Mesodermal cell (in vitro differentiated cells): ENCODE measurements around the gene SBNO2.
"Not testable (repeated sequence)": the region's sequence is repeated elsewhere in the genome, so short reads cannot be mapped to it uniquely, and the experiment has no call there.

Experiments used
- H3K27ac ChIP-seq: 2 replicates; pipeline ENCODE4 v1.7.0; 2013; ENCODE audit warnings: mild to moderate bottlenecking, low read depth, low read length, moderate library complexity; ENCODE audit not compliant: severe bottlenecking
- H3K36me3 ChIP-seq: 2 replicates; pipeline ENCODE4 v1.7.1; 2013; ENCODE audit warnings: mild to moderate bottlenecking, low read length, moderate library complexity; ENCODE audit not compliant: control insufficient read depth, insufficient read depth
- H3K4me1 ChIP-seq: one replicate; pipeline ENCODE4 v1.7.1; 2013; ENCODE audit warnings: mild to moderate bottlenecking, low read length; ENCODE audit not compliant: insufficient read depth, control insufficient read depth, poor library complexity, severe bottlenecking
- H3K4me3 ChIP-seq: 2 replicates; pipeline ENCODE4 v1.7.0; 2013; ENCODE audit warnings: low read length, control low read depth, mild to moderate bottlenecking; ENCODE audit not compliant: insufficient read depth, poor library complexity, severe bottlenecking; ENCODE audit errors: extremely low read depth
- H3K9me3 ChIP-seq: 2 replicates; pipeline ENCODE4 v1.7.1; 2013; ENCODE audit warnings: mild to moderate bottlenecking, low read length, moderate library complexity; ENCODE audit not compliant: control insufficient read depth
- WGBS, 2 experiments: methylation state at CpG; one replicate each; pipeline ENCODE4 v1.1.5; 2013; ENCODE audit warnings: missing lambda C conversion rate in 2 of 2; ENCODE audit not compliant: insufficient coverage in 2 of 2; 5-methylcytosine and 5-hydroxymethylcytosine counted together

Gene SBNO2

DNA sequence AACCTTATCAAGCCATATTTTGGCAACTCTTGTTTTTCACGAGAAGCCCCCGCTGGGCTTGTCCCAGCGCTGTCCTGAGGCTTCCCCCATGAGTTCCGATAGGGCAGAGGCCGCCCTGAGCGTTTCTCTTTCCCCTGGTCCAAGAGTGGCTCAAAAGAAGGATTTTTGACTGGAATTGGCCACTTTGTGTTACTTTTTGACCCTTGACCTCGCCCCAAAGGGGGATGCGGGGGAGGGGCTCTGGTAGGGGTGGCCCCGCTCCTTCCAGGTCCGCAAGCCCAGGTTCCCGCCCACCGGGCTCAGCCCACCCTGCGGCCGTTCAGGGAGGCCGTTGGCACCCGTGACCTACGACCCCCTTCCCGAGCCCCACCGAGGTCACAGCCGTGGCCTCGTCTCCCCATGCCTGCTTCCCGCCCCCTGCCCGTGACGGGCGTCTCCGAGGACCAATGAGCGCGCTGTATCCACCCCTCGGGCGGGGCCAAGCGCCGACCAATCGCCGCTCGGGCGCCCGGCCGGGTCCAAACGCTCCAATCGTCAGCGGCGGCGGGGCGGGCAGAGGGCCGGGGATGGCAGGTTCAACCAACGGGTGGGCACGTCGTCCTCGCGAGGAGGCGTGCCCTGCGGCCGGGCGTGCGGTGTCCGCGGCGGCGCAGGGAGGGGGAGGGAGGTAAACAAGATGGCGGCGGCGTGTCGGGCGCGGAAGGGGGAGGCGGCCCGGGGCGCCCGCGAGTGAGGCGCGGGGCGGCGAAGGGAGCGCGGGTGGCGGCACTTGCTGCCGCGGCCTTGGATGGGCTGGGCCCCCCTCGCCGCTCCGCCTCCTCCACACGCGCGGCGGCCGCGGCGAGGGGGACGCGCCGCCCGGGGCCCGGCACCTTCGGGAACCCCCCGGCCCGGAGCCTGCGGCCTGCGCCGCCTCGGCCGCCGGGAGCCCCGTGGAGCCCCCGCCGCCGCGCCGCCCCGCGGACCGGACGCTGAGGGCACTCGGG, 31.3 kb upstream of the SBNO2 start, which contains the start of gene STK11:
TSS of gene STK11 (plus strand) at position 665 of the 986 bp plus-strand sequence. CDS start 1,136 bp downstream, outside the sequence.
- no peaks in the 10 kb centered on the region for H3K9me3 ChIP-seq
- H3K4me1 ChIP-seq: peaks cover 21% of the 10 kb centered on the region
- peak within 1 kb of the TSS; percentile 76 for H3K4me3 ChIP-seq
- H3K36me3 ChIP-seq: peaks cover 25% of the 10 kb centered on the region
- peak within 1 kb of the TSS; percentile 53 for H3K27ac ChIP-seq
- WGBS, 2 experiments: 4 to 8% methylated on average over 44 to 74 of the region's 114 CpGs

DNA sequence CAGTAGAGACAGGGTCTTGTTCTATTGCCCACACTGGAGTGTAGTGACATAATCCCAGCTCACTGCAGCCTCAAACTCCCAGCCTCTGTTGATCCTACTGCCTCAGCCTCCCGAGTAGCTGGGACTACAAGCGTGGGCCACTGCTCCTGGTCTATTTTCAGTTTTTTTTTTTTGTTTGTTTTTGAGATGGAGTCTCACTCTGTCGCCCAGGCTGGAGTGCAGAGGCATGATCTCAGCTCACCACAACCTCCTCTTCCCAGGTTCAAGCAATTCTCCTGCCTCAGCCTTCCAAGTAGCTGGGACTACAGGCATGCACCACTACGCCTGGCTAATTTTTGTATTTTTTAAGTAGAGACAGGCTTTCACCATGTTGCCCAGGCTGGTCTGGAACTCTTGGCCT, 26.5 kb upstream of the SBNO2 start:
- not testable (repeated sequence) for H3K9me3 ChIP-seq, H3K4me3 ChIP-seq, H3K36me3 ChIP-seq, H3K27ac ChIP-seq, H3K4me1 ChIP-seq
- 94 to 100% methylated on average over 1 to 2 of the region's 4 CpGs for whole genome bisulfite sequencing, 2 experiments

- WGBS, 2 experiments: 84 to 94% methylated on average over 10 of the region's 10 CpGs
- no peaks in the 10 kb centered on the region for H3K9me3 ChIP-seq
- no peaks in the 10 kb centered on the region for H3K36me3 ChIP-seq
- no peak overlapping the region for H3K4me3 ChIP-seq
- H3K27ac ChIP-seq: no peak overlapping the region
- H3K4me1 ChIP-seq: peaks cover 5% of the 10 kb centered on the region
Observed at GRCh38 chr19:1199531-1199930, 25.5 kb upstream of the SBNO2 start.

DNA sequence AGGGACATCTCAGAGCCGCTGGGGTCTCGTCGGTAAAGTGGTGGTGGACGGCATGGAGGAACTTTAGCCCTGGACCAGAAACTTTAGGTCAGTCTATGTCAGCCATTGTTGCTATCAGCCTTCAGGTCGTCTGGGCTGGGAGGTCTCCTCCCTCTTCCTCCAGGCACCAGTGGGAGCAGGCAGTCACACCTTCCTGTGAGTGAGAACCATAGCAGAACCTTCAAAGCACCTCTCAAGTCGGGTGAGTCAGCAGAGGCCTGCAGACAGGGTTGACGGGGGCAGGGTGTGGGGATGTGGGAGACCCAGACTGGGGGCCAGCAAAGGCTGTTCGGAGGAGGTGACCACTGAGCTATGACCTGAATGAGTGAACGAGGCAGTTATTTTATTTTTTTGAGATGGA, 15.4 kb upstream of the SBNO2 start:
- 63 to 67% methylated on average over 8 to 9 of the region's 9 CpGs for WGBS, 2 experiments
- Histone ChIP-seq H3K4me1 (peaks cover 3% of the 10 kb centered on the region), H3K9me3 (no peaks in the 10 kb centered on the region), H3K4me3 (no peak overlapping the region), H3K36me3 (no peaks in the 10 kb centered on the region), H3K27ac (peak overlapping the region; percentile 45)

GRCh38 chr19:1183543-1184172, 9.6 kb upstream of the SBNO2 start:
- H3K4me1 ChIP-seq: no peaks in the 10 kb centered on the region
- H3K9me3 ChIP-seq: no peaks in the 10 kb centered on the region
- H3K27ac ChIP-seq: no peak overlapping the region
- H3K4me3 ChIP-seq: no peak overlapping the region
- WGBS, 2 experiments: 86 to 92% methylated on average over 15 to 19 of the region's 19 CpGs
- no peaks in the 10 kb centered on the region for H3K36me3 ChIP-seq

DNA sequence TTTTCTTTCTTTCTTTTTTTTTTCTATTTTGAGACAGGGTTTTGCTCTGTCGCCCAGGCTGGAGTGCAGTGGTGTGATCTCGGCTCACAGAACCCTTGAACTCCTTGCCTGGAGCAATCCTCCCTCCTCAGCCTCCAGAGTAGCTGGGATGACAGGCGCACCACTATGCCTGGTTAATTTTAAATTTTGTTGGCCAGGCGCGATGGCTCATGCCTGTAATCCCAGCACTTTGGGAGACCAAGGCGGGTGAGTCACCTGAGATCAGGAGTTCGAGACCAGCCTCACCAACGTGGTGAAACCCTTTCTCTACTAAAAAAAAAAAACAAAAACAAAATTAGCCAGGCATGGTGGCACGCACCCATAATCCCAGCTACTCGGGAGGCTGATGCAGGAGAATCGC, 8.7 kb upstream of the SBNO2 start:
- WGBS, 2 experiments: 93 to 100% methylated on average over 4 to 5 of the region's 11 CpGs
- peaks cover 3% of the 10 kb centered on the region for H3K4me1 ChIP-seq
- no peak overlapping the region for H3K4me3 ChIP-seq
- no peaks in the 10 kb centered on the region for H3K9me3 ChIP-seq
- H3K36me3 ChIP-seq: no peaks in the 10 kb centered on the region
- no peak overlapping the region for H3K27ac ChIP-seq

- H3K9me3 ChIP-seq: no peaks in the 10 kb centered on the region
- peaks cover 3% of the 10 kb centered on the region for H3K4me1 ChIP-seq
- no peak overlapping the region for H3K4me3 ChIP-seq
- 96 to 99% methylated on average over 10 of the region's 10 CpGs for WGBS, 2 experiments
- H3K27ac ChIP-seq: no peak overlapping the region
- no peaks in the 10 kb centered on the region for H3K36me3 ChIP-seq
Observed at GRCh38 chr19:1182068-1182467, 8.0 kb upstream of the SBNO2 start.

- Histone ChIP-seq H3K27ac (no peak overlapping the region), H3K4me3 (no peak overlapping the region), H3K9me3 (no peaks in the 10 kb centered on the region), H3K36me3 (no peaks in the 10 kb centered on the region), H3K4me1 (peaks cover 3% of the 10 kb centered on the region)
- WGBS, 2 experiments: 93 to 97% methylated on average over 10 to 11 of the region's 11 CpGs
Observed at GRCh38 chr19:1181606-1182005, 7.5 kb upstream of the SBNO2 start.

DNA sequence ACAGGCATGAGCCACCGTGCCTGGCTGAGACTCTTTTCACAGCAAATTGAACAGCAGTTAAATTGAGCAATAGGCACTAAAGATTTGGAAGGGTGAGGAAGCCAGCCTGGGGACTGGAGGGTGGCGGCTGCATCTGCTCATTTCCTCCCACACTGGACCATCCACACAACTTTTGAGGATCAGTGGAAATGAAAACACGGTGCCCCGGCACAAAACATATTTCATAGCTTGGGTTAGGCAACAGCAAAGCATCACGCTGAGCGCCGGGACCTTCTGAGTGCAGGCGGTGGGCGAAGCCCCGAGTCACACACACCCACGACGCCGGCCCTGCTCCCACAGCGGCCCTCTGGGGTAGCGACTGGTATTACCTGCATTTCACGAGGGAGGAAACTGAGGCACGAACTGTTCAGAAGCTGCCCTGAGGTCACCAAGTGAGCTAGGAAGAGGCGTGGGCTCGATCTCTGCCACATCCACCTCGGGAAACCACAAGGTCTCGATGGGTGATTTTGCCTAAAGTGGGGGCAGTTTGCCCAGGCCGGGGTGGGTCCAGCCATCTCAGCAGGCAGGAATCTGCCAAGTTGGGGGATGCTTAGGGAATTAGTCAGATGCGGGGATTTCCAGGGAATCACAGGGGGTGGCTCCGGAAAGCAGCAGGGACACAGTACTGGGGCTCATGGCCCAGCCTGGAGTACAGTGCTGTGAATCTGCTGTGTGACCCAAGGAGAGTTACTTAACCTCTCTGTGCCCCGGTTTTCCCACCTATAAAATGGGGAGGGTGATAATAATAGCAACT, 3.5 kb upstream of the SBNO2 start:
- Histone ChIP-seq H3K36me3 (no peaks in the 10 kb centered on the region), H3K4me3 (no peak overlapping the region), H3K9me3 (no peaks in the 10 kb centered on the region), H3K4me1 (peaks cover 5% of the 10 kb centered on the region), H3K27ac (no peak overlapping the region)
- 84 to 88% methylated on average over 23 to 24 of the region's 25 CpGs for WGBS, 2 experiments

DNA sequence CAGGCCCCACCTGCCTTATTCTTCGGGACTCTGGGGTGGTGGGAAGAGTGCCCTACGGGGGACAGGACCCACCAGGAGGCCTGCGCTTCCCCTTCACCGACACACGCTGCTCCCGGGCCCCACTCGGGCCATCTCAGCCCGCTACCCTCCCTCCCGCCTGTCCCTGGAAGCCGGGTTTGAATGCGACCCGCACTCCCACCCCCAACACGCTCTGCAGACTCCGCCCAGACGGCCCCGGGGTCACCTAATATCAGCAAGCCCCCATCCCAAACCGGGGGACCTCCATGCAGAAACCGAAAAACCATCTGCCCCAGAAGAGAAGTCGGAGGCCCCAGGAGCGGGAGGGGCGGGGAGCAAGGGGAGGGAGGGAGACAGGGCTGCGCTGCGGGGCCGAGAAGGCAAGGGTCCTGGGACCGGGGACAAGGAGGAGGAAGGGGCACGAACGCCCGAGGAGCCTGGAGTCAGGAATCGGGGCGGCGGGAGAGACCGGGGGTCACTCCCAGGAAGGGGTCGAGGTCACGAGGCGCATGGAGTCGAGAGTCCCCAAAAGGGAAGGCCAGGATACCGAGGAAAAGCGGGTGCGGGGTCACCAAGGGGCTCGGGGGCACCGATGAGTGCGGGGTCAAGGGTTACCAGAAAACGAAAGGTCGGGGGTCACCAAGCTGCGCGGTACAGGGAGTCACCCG, 766 bp downstream of the SBNO2 start:
- H3K36me3 ChIP-seq: peaks cover 4% of the 10 kb centered on the region
- H3K9me3 ChIP-seq: no peaks in the 10 kb centered on the region
- peak overlapping the region; percentile 82 for H3K4me3 ChIP-seq
- 2% methylated on average over 29 to 33 of the region's 47 CpGs for WGBS, 2 experiments
- H3K27ac ChIP-seq: peak overlapping the region; percentile 2
- H3K4me1 ChIP-seq: peaks cover 39% of the 10 kb centered on the region
